SK-N-SH (cell line): Measurements from ENCODE around the gene OPN1SW.

Experiments
- ELF1 ChIP-seq: IDR thresholded peaks from 2 replicates; pipeline ENCODE4 v1.4.0; 2012
- FOSL2 ChIP-seq: IDR thresholded peaks from 2 replicates; pipeline ENCODE4 v1.4.0; 2012; ENCODE audit warnings: low read depth, mild to moderate bottlenecking, moderate library complexity, borderline replicate concordance
- FOXM1 ChIP-seq: IDR thresholded peaks from 2 replicates; pipeline ENCODE4 v1.4.0; 2012; ENCODE audit warnings: low read depth, mild to moderate bottlenecking
- GABPA ChIP-seq: IDR thresholded peaks from 2 replicates; pipeline ENCODE4 v1.4.0; 2012; ENCODE audit warnings: low read depth, mild to moderate bottlenecking
- POLR2AphosphoS5 ChIP-seq: IDR thresholded peaks from 2 replicates; pipeline ENCODE4 v1.6.1; 2012; ENCODE audit warnings: low read depth, low read length
- RXRA ChIP-seq: IDR thresholded peaks from 2 replicates; pipeline ENCODE4 v1.4.0; 2012; ENCODE audit warnings: low read depth, mild to moderate bottlenecking, borderline replicate concordance
- SIN3A ChIP-seq: IDR thresholded peaks from 2 replicates; pipeline ENCODE4 v1.6.1; 2012; ENCODE audit warnings: low read depth, mild to moderate bottlenecking, low read length, moderate library complexity, borderline replicate concordance
- YY1 ChIP-seq: IDR thresholded peaks from 2 replicates; pipeline ENCODE4 v1.4.0; 2012; ENCODE audit warnings: low read depth, mild to moderate bottlenecking
- TF ChIP-seq, protein P1 (sequence below): IDR thresholded peaks from 2 replicates; pipeline ENCODE4 v1.4.0; 2012; ENCODE audit warnings: low read depth
- TF ChIP-seq, protein P2 (sequence below): fragments of 200-600 bp; sonication (generic); IDR thresholded peaks from 2 replicates; pipeline ENCODE4 v1.6.1; 2017; ENCODE audit warnings: antibody characterized with exemption, mild to moderate bottlenecking, moderate library complexity

DNA sequence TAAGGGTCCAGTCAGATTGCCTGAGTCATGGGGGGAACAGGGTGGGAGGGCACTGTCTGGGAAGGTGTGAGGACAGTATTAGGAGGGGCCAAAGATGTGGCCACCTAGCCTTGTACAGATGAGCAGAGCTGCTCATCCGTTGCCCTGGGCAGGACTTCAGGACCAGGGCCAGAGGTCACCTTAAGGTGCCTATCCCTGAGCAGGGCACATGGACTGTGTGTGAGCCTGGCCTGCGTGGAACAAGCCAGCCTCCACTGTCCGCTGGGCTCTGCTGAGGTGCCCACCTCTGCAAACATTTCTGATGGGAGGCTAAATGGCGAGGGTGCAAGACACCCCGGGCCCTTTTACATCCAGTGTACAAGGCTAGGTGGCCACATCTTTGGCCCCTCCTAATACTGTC, 3.4 kb upstream of the OPN1SW start:
- TF ChIP-seq POLR2AphosphoS5 (no peak), RXRA (no peak), FOSL2 (no peak), GABPA (no peak), YY1 (no peak), ELF1 (no peak), FOXM1 (no peak), SIN3A (no peak)
- TF ChIP-seq, protein P1, sequence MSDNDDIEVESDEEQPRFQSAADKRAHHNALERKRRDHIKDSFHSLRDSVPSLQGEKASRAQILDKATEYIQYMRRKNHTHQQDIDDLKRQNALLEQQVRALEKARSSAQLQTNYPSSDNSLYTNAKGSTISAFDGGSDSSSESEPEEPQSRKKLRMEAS = no peak
- TF ChIP-seq, protein P2, sequence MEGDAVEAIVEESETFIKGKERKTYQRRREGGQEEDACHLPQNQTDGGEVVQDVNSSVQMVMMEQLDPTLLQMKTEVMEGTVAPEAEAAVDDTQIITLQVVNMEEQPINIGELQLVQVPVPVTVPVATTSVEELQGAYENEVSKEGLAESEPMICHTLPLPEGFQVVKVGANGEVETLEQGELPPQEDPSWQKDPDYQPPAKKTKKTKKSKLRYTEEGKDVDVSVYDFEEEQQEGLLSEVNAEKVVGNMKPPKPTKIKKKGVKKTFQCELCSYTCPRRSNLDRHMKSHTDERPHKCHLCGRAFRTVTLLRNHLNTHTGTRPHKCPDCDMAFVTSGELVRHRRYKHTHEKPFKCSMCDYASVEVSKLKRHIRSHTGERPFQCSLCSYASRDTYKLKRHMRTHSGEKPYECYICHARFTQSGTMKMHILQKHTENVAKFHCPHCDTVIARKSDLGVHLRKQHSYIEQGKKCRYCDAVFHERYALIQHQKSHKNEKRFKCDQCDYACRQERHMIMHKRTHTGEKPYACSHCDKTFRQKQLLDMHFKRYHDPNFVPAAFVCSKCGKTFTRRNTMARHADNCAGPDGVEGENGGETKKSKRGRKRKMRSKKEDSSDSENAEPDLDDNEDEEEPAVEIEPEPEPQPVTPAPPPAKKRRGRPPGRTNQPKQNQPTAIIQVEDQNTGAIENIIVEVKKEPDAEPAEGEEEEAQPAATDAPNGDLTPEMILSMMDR = no peak
